SH-SY5Y (cell line): Measurements from ENCODE around the gene KIAA1549.

Experiments
- GATA2 ChIP-seq: IDR thresholded peaks from 2 replicates; pipeline ENCODE4 v1.6.1; 2011; ENCODE audit warnings: mild to moderate bottlenecking, low read depth, low read length
- GATA3 ChIP-seq: IDR thresholded peaks from 2 replicates; pipeline ENCODE4 v1.6.1; 2011; ENCODE audit warnings: low read depth, mild to moderate bottlenecking, low read length, moderate library complexity

- TF ChIP-seq GATA2 (no peak), GATA3 (no peak)
These were observed 139.1 kb downstream of the KIAA1549 start for GRCh38 chr7:138842111-138842510.
